Skeletal muscle tissue (tissue), 4 donors: Measurements from ENCODE around the gene ALPK1. TPM values are rescaled to one million over a fixed set of nuclear protein-coding genes. Genes with fewer than 3 reads are reported as not detected.
"Not testable (repeated sequence)": the region's sequence is repeated elsewhere in the genome, so short reads cannot be mapped to it uniquely, and the experiment has no call there.

Experiments
- H3K27ac ChIP-seq: one replicate; pipeline ENCODE4 v1.7.0; 2013; ENCODE audit warnings: mild to moderate bottlenecking, low read depth, low read length, inconsistent platforms
- H3K27me3 ChIP-seq, 3 donors: one replicate each; pipeline ENCODE4 v1.7.0; 2013; ENCODE audit warnings: low read length in 3 of 3; ENCODE audit not compliant: control insufficient read depth in 3 of 3, insufficient read depth in 3 of 3
- H3K36me3 ChIP-seq, 3 donors: one replicate each; pipeline ENCODE4 v1.7.0; 2013; ENCODE audit warnings: low read length in 3 of 3; ENCODE audit not compliant: control insufficient read depth in 3 of 3, insufficient read depth in 3 of 3
- H3K4me1 ChIP-seq, 3 donors: one replicate each; pipeline ENCODE4 v1.7.0; 2013; ENCODE audit warnings: low read length in 3 of 3, mild to moderate bottlenecking in 3 of 3; ENCODE audit not compliant: control insufficient read depth in 3 of 3, insufficient read depth in 3 of 3
- H3K4me3 ChIP-seq, 3 donors: one replicate each; pipeline ENCODE4 v1.7.0; 2013; ENCODE audit warnings: low read length in 3 of 3
- H3K9ac ChIP-seq, 3 donors: one replicate each; pipeline ENCODE4 v1.7.0; 2013; ENCODE audit warnings: low read length in 3 of 3, mild to moderate bottlenecking in 3 of 3, moderate library complexity in 2 of 3, low read depth in 1 of 3
- H3K9me3 ChIP-seq, 3 donors: one replicate each; pipeline ENCODE4 v1.7.0; 2013; ENCODE audit warnings: low read length in 3 of 3; ENCODE audit not compliant: control insufficient read depth in 3 of 3
- total RNA-seq: library from RNA; depleted of rRNA; stranded (reverse); fragments of >200 nt; gene quantifications from one replicate; pipeline ENCODE4 v1.2.3, GENCODE V29; 2014
- donor health status: Osteomylitis.

ALPK1 gene
- total RNA-seq, 1 donor from 2014 or later, result 9.4 TPM

GRCh38 chr4:112284166-112284565, 13.0 kb upstream of the ALPK1 start:
- no peaks in the 10 kb centered on the region for H3K36me3 ChIP-seq
- H3K4me3 ChIP-seq, result peak overlapping the region in 2 of 3 donors; percentile 24 to 79
- no peaks in the 10 kb centered on the region for H3K9me3 ChIP-seq
- peaks cover 4 to 14% (median 13%) of the 10 kb centered on the region in 3 donors for H3K4me1 ChIP-seq
- no peaks in the 10 kb centered on the region for H3K27me3 ChIP-seq
- H3K9ac ChIP-seq, result no peak overlapping the region
- no peak overlapping the region for H3K27ac ChIP-seq

GRCh38 chr4:112284662-112285411, 12.3 kb upstream of the ALPK1 start:
- peak overlapping the region; percentile 76 to 83 (median 79) for H3K9ac ChIP-seq
- no peaks in the 10 kb centered on the region for H3K27me3 ChIP-seq
- peaks cover 4 to 14% (median 13%) of the 10 kb centered on the region in 3 donors for H3K4me1 ChIP-seq
- peak overlapping the region; percentile 79 to 88 (median 84) for H3K4me3 ChIP-seq
- no peaks in the 10 kb centered on the region for H3K36me3 ChIP-seq
- H3K27ac ChIP-seq, result peak overlapping the region; percentile 70
- H3K9me3 ChIP-seq, result no peaks in the 10 kb centered on the region

- Histone ChIP-seq H3K4me1 (peaks cover 4 to 14% (median 13%) of the 10 kb centered on the region in 3 donors), H3K27ac (no peak overlapping the region)
Observed at GRCh38 chr4:112287258-112287989, 9.7 kb upstream of the ALPK1 start.

GRCh38 chr4:112288455-112288854, 8.7 kb upstream of the ALPK1 start:
- no peak overlapping the region for H3K4me3 ChIP-seq
- H3K4me1 ChIP-seq, result peaks cover 4 to 14% (median 13%) of the 10 kb centered on the region in 3 donors
- no peak overlapping the region for H3K9ac ChIP-seq
- H3K27me3 ChIP-seq, result no peaks in the 10 kb centered on the region
- H3K27ac ChIP-seq, result no peak overlapping the region
- no peaks in the 10 kb centered on the region for H3K9me3 ChIP-seq
- H3K36me3 ChIP-seq, result no peaks in the 10 kb centered on the region

More at GRCh38 chr4:112287258-112287989, 9.7 kb upstream of the ALPK1 start:
- no peak overlapping the region for H3K9ac ChIP-seq
- H3K36me3 ChIP-seq, result no peaks in the 10 kb centered on the region
- no peak overlapping the region for H3K4me3 ChIP-seq
- H3K9me3 ChIP-seq, result no peaks in the 10 kb centered on the region
- no peaks in the 10 kb centered on the region for H3K27me3 ChIP-seq

- Histone ChIP-seq H3K4me3 (no peak overlapping the region), H3K36me3 (no peaks in the 10 kb centered on the region), H3K9ac (no peak overlapping the region), H3K4me1 (peaks cover 0 to 12% (median 11%) of the 10 kb centered on the region in 3 donors), H3K9me3 (no peaks in the 10 kb centered on the region), H3K27ac (no peak overlapping the region), H3K27me3 (no peaks in the 10 kb centered on the region)
Observed at GRCh38 chr4:112289407-112290253, 7.5 kb upstream of the ALPK1 start.

GRCh38 chr4:112290341-112290740, 6.8 kb upstream of the ALPK1 start:
- no peak overlapping the region for H3K4me3 ChIP-seq
- no peaks in the 10 kb centered on the region for H3K36me3 ChIP-seq
- no peaks in the 10 kb centered on the region for H3K27me3 ChIP-seq
- H3K9me3 ChIP-seq, result no peaks in the 10 kb centered on the region
- H3K27ac ChIP-seq, result no peak overlapping the region
- no peak overlapping the region for H3K9ac ChIP-seq
- peaks cover 0 to 7% (median 6%) of the 10 kb centered on the region in 3 donors for H3K4me1 ChIP-seq

- H3K27me3 ChIP-seq, result no peaks in the 10 kb centered on the region
- no peaks in the 10 kb centered on the region for H3K9me3 ChIP-seq
- H3K36me3 ChIP-seq, result peaks cover 0 to 2% (median 0%) of the 10 kb centered on the region in 3 donors
- no peak overlapping the region for H3K9ac ChIP-seq
- H3K4me3 ChIP-seq, result no peak overlapping the region
- H3K4me1 ChIP-seq, result peaks cover 0 to 5% (median 0%) of the 10 kb centered on the region in 3 donors
- no peak overlapping the region for H3K27ac ChIP-seq
Observed at GRCh38 chr4:112299721-112300120, 2.6 kb downstream of the ALPK1 start.

- H3K27me3 ChIP-seq, result no peaks in the 10 kb centered on the region
- no peak overlapping the region for H3K4me3 ChIP-seq
- peaks cover 0 to 2% (median 0%) of the 10 kb centered on the region in 3 donors for H3K36me3 ChIP-seq
- H3K4me1 ChIP-seq, result peaks cover 0 to 5% (median 0%) of the 10 kb centered on the region in 3 donors
- H3K9ac ChIP-seq, result no peak overlapping the region
- H3K9me3 ChIP-seq, result no peaks in the 10 kb centered on the region
- H3K27ac ChIP-seq, result no peak overlapping the region
Observed at GRCh38 chr4:112302320-112303274, 5.4 kb downstream of the ALPK1 start.

GRCh38 chr4:112305477-112305876, 8.3 kb downstream of the ALPK1 start:
- not testable (repeated sequence) for H3K9ac ChIP-seq, H3K4me3 ChIP-seq, H3K27me3 ChIP-seq, H3K36me3 ChIP-seq, H3K9me3 ChIP-seq, H3K4me1 ChIP-seq, H3K27ac ChIP-seq
